ENCODE measurements around the gene ADRB2.

GRCh38 chr5:148857474-148857873 lies 31.1 kb downstream of the ADRB2 start:
- TF ChIP-seq, protein P1, sequence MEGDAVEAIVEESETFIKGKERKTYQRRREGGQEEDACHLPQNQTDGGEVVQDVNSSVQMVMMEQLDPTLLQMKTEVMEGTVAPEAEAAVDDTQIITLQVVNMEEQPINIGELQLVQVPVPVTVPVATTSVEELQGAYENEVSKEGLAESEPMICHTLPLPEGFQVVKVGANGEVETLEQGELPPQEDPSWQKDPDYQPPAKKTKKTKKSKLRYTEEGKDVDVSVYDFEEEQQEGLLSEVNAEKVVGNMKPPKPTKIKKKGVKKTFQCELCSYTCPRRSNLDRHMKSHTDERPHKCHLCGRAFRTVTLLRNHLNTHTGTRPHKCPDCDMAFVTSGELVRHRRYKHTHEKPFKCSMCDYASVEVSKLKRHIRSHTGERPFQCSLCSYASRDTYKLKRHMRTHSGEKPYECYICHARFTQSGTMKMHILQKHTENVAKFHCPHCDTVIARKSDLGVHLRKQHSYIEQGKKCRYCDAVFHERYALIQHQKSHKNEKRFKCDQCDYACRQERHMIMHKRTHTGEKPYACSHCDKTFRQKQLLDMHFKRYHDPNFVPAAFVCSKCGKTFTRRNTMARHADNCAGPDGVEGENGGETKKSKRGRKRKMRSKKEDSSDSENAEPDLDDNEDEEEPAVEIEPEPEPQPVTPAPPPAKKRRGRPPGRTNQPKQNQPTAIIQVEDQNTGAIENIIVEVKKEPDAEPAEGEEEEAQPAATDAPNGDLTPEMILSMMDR (IDR thresholded peaks at IDR 0.05) = no peak
- no peak for TF ChIP-seq POLR2A (IDR thresholded peaks at IDR 0.05)
- TF ChIP-seq EP300 (IDR thresholded peaks at IDR 0.05) = no peak

All from stomach (tissue), 4 donors.